ENCODE measurements around the gene CDH23. TPM values are rescaled to one million over a fixed set of nuclear protein-coding genes. Genes with fewer than 3 reads are reported as not detected.

Gene CDH23
- total RNA-seq, 1 experiment from 2014 or later = 0.02 TPM

- ChIA-PET POLR2A (interaction anchor here (0.9 kb wide), 1 partner anchor 45 kb away, joined by 3 read pairs; no protein-coding TSS in a partner anchor), CTCF (interaction anchor here (0.5 kb wide), 1 partner anchor 30 kb away, joined by 3 read pairs; no protein-coding TSS in a partner anchor)
- no TSS peak for BruUV-seq (replicated peaks)
- Mint-ChIP-seq H3K4me3 (ENCODE audit: unreplicated experiment) (no peak overlapping the region), H3K27ac (ENCODE audit: low read depth, unreplicated experiment) (no peak overlapping the region), H3K27me3 (ENCODE audit: insufficient read depth, unreplicated experiment) (peaks cover 57% of the 10 kb centered on the region), H3K9me3 (ENCODE audit: unreplicated experiment) (no peaks in the 10 kb centered on the region), H3K36me3 (ENCODE audit: insufficient read depth, unreplicated experiment) (no peaks in the 10 kb centered on the region), H3K4me1 (ENCODE audit: insufficient read depth, unreplicated experiment) (no peaks in the 10 kb centered on the region)
- no peak for DNase-seq (ENCODE audit: unreplicated experiment)
- no peak for TF ChIP-seq CTCF (IDR thresholded peaks at IDR 0.05; ENCODE audit: unreplicated experiment)
- intact Hi-C loops (cut with micrococcal nuclease) = no loop called here
Observed at GRCh38 chr10:71424496-71425194, 27.9 kb downstream of the CDH23 start.

- Mint-ChIP-seq H3K4me3 (ENCODE audit: unreplicated experiment) (no peak overlapping the region), H3K27me3 (ENCODE audit: insufficient read depth, unreplicated experiment) (peaks cover 63% of the 10 kb centered on the region), H3K27ac (ENCODE audit: low read depth, unreplicated experiment) (no peak overlapping the region), H3K4me1 (ENCODE audit: insufficient read depth, unreplicated experiment) (no peaks in the 10 kb centered on the region), H3K9me3 (ENCODE audit: unreplicated experiment) (no peaks in the 10 kb centered on the region), H3K36me3 (ENCODE audit: insufficient read depth, unreplicated experiment) (no peaks in the 10 kb centered on the region)
- POLR2A ChIA-PET = no interaction called here
- no peak for DNase-seq (ENCODE audit: unreplicated experiment)
- intact Hi-C loops (cut with micrococcal nuclease) = no loop called here
- no TSS peak for BruUV-seq (replicated peaks)
- CTCF ChIA-PET = interaction anchor here (0.6 to 0.7 kb wide), 3 partner anchors 24 to 418 kb away, joined by 3 to 5 read pairs (median 4); no protein-coding TSS in a partner anchor
- no peak for TF ChIP-seq CTCF (IDR thresholded peaks at IDR 0.05; ENCODE audit: unreplicated experiment)
Observed at GRCh38 chr10:71426058-71426605, 29.4 kb downstream of the CDH23 start.

GRCh38 chr10:71427246-71427645 is 30.5 kb downstream of the CDH23 start:
- H3K36me3 Mint-ChIP-seq (ENCODE audit: insufficient read depth, unreplicated experiment) = no peaks in the 10 kb centered on the region
- no peak for TF ChIP-seq CTCF (IDR thresholded peaks at IDR 0.05; ENCODE audit: unreplicated experiment)

GRCh38 chr10:71429304-71429703 is 32.6 kb downstream of the CDH23 start:
- DNase-seq (ENCODE audit: unreplicated experiment) = no peak
- POLR2A ChIA-PET = no interaction called here
- H3K27me3 Mint-ChIP-seq (ENCODE audit: insufficient read depth, unreplicated experiment) = peaks cover 69% of the 10 kb centered on the region
- no peak overlapping the region for H3K4me3 Mint-ChIP-seq (ENCODE audit: unreplicated experiment)
- BruUV-seq (replicated peaks) = no TSS peak
- intact Hi-C loops (cut with micrococcal nuclease) = no loop called here
- no peaks in the 10 kb centered on the region for H3K4me1 Mint-ChIP-seq (ENCODE audit: insufficient read depth, unreplicated experiment)
- no peak for TF ChIP-seq CTCF (IDR thresholded peaks at IDR 0.05; ENCODE audit: unreplicated experiment)
- no peak overlapping the region for H3K27ac Mint-ChIP-seq (ENCODE audit: low read depth, unreplicated experiment)
- no peaks in the 10 kb centered on the region for H3K36me3 Mint-ChIP-seq (ENCODE audit: insufficient read depth, unreplicated experiment)
- no peaks in the 10 kb centered on the region for H3K9me3 Mint-ChIP-seq (ENCODE audit: unreplicated experiment)
- CTCF ChIA-PET = interaction anchor here (1.0 to 1.1 kb wide), 2 partner anchors 45 to 230 kb away, joined by 3 read pairs; no protein-coding TSS in a partner anchor

More at GRCh38 chr10:71427246-71427645, 30.5 kb downstream of the CDH23 start:
- no peak for DNase-seq (ENCODE audit: unreplicated experiment)
- POLR2A ChIA-PET = no interaction called here
- H3K27ac Mint-ChIP-seq (ENCODE audit: low read depth, unreplicated experiment) = no peak overlapping the region
- no peaks in the 10 kb centered on the region for H3K4me1 Mint-ChIP-seq (ENCODE audit: insufficient read depth, unreplicated experiment)
- intact Hi-C loops (cut with micrococcal nuclease) = no loop called here
- peaks cover 70% of the 10 kb centered on the region for H3K27me3 Mint-ChIP-seq (ENCODE audit: insufficient read depth, unreplicated experiment)
- H3K9me3 Mint-ChIP-seq (ENCODE audit: unreplicated experiment) = no peaks in the 10 kb centered on the region
- H3K4me3 Mint-ChIP-seq (ENCODE audit: unreplicated experiment) = no peak overlapping the region
- BruUV-seq (replicated peaks) = no TSS peak
- CTCF ChIA-PET = interaction anchor here (0.7 kb wide), 1 partner anchor 405 kb away, joined by 3 read pairs; no protein-coding TSS in a partner anchor
